ENCODE results near the gene LRG1.

Gene LRG1

DNA sequence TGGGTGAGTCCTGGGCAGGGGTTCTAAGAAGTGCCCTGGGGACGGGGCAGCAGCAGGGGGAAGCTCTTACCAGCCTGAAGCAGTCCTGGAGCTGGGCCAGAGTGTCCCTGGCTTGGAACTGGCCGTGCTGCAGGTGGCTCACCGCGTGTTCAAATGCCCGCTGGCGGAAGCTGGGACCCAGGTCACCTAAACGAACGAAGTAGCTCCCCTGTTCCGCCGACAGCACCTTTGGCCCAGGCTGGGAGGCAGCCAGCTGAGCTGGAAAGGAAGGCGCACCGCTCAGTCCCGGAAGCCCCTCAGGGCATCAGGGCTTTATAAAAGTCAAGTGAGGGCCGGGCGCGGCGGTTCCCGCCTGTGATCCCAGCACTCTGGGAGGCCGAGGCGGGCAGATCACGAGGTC, 31.1 kb downstream of the LRG1 start:
- no peak for DNase-seq (ENCODE audit: low read depth)

DNA sequence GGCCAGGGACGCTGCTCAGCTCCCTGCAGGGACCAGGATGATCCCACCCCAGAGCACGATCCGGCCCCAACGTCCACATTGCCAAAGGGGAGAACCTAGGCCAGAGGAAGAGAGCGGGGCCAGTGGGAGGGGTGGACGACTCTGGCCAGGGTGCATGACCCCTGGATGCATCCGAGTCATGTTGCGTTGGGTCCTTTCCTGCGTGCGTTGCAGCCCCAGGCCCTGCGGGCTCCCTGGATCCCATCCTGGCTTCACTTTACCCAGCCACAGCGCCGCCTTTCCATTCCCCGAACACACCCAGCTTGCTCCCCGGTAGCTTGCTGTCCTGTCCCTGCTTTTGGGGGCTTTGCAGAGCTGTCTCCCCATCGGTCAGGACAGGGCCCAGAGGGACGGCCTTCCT, 32.0 kb downstream of the LRG1 start:
- no peak for DNase-seq (ENCODE audit: low read depth)

DNA sequence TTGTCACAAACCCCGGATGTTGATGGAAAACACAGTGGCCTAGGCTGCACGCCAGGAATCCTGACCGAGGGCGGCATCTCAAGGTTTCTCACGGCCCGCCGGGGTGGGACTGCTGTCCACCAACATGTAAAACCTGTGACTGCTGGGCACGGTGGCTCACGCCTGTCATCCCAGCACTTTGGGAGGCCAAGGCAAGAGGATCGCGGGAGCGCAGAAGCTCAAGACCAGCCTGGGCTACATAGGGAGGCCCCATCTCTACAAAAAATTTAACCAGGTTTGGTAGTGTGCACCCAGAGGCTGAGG, 32.7 kb downstream of the LRG1 start:
- DNase-seq (ENCODE audit: low read depth) = no peak

GRCh38 chr19:4506449-4507149, 33.2 kb downstream of the LRG1 start:
- no peak for DNase-seq (ENCODE audit: low read depth)

GRCh38 chr19:4505570-4506448, 34.0 kb downstream of the LRG1 start:
- no peak for DNase-seq (ENCODE audit: low read depth)

DNA sequence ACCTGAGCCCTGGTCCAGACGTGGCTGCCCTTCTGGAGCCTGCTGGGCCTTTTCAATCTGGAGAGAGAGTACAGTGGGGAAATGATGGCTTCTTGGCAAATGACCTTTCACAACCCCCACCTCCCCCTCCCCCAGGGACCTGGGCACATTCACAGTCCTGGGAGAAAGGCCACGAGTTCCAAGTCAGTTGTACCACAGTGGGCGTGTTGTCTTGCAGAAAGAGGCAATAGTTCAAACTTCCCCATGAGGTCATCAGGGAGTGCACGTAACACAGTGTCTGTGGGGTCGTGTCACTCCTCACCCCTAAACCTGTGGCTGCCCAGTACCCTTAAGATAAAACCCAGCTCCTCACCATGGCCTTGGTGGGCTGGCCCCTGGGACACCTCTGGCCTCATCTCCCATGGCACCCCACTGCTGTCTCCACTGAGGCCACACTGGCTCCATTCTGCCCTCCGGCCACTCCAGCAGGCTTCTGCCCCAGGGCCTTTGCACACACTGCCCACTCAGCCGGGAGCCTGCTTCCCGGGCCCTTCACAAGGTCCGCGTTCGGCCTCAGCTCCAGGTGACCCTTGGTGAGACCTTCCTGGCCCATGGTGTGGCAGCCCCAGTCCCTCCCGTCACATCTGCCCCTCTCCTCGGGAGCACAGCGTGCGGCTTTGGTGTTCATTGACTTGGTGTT, 34.8 kb downstream of the LRG1 start:
- no peak for DNase-seq (ENCODE audit: low read depth)

DNA sequence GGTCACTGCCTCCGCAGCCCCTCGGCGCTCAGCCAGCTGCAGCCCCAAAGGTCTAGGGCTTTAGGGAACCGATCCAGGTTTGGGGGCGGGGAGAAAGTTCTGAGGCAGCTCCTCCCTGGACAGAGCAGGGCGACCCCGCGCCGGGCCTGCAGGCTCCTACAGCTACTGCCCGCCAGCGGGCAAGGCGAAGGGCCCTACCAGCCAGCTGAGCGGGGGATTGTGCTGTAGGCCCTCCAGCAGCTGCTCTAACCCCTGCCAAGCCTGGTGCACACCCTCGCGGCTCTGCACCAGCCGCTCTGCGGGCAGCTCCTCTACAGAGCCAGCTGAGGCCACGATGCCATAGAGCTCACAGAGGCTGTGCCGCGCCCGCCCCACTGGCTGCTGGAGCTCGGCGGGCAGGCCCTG, 35.5 kb downstream of the LRG1 start:
- no peak for DNase-seq (ENCODE audit: low read depth)

- no peak for DNase-seq (ENCODE audit: low read depth)
Measured at GRCh38 chr19:4503825-4504170, 36.0 kb downstream of the LRG1 start.

- DNase-seq (ENCODE audit: low read depth) = no peak
Measured at GRCh38 chr19:4503132-4503824, 36.6 kb downstream of the LRG1 start.

- DNase-seq (ENCODE audit: low read depth) = no peak
Measured at GRCh38 chr19:4502282-4503131, 37.3 kb downstream of the LRG1 start.

DNA sequence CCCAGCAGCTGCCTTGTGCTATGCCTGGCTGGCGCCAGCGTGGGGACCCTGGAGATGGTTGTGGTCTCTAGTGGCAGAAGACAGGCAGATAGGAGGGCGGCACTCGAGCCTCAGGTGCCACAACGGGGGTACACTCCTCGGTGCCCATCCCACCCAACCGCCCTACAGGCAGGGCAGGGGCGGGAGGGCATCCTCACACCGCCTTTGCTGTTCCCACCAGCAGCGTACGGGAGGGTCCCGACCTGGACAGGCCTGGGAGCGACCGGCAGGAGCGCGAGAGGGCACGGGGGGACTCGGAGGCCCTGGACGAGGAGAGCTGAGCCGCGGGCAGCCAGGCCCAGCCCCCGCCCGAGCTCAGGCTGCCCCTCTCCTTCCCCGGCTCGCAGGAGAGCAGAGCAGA, 38.1 kb downstream of the LRG1 start:
- DNase-seq (ENCODE audit: low read depth) = no peak

DNA sequence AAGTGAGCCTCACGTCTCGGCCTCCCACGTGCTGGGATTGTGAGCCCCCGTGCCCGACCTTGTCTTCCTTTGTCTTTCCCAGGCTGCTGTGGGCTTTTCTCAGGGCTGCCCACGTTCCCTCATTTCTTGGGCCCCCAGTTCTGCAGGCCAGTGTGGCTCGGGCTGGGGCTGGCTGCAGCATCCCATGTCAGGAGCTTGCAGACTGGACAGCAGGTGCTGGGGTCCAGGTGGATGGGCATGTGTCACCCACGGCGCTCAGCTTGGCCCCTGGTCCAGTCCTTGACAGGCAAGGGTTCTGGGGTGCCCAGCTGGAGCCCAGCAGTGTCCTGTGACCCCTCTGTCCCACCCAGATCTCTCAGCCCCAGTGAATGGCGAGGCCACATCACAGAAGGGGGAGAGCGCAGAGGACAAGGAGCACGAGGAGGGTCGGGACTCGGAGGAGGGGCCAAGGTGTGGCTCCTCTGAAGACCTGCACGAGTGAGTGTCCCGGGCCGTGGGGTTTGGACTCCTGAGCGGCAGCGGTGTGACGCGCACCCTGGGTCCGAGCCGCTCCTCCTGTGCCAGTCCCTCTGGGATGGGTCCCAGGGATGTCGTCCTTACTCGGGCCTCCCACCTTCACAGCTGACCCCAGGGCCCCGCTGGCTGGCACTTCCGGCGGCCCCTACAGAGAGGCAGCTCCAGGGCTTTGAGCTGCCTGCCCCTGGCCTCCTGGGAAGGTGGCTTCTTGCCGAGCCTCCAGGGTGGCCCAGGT, 38.8 kb downstream of the LRG1 start:
- no peak for DNase-seq (ENCODE audit: low read depth)

DNA sequence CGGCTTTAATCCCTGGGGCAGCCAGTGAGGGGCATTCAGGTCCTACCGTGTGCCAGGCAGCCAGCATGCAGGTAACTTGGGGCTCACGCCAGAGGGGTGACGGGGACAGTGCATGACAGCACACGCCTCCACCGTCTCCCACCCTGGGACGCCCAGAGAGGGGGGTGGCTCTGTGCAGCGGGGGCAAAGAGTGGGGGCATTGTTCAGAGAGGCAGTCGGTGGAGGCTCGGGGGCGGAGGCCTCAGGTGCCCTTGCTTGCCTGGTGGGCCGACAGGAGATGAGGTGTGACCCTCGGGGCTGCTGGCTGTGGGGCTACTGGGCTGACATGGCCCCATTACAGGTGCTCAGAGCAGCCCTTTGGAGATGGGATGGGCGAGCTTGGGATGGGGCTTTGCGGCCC, 40.0 kb downstream of the LRG1 start:
- no peak for DNase-seq (ENCODE audit: low read depth)

- no peak for DNase-seq (ENCODE audit: low read depth)
Measured at GRCh38 chr19:4499318-4499717, 40.5 kb downstream of the LRG1 start.

DNA sequence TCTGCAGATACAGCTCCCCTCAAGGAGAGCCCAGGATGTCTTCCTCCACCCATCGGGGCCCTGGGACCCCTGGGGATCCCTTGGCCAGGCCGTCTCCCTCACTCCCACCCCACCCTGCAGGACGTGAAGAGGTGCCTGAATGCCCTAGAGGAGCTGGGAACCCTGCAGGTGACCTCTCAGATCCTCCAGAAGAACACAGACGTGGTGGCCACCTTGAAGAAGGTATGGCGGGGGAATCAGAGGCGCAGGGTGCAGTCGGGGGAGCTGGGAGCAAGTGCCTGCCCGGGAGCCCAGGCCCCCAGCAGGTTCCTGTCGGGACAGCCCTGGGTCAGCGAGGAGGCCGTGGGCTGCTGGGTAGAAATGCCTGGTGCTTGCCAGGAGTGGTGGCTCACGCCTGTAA, 41.1 kb downstream of the LRG1 start:
- DNase-seq (ENCODE audit: low read depth) = no peak

- no peak for DNase-seq (ENCODE audit: low read depth)
Measured at GRCh38 chr19:4497770-4498389, 42.0 kb downstream of the LRG1 start.

DNA sequence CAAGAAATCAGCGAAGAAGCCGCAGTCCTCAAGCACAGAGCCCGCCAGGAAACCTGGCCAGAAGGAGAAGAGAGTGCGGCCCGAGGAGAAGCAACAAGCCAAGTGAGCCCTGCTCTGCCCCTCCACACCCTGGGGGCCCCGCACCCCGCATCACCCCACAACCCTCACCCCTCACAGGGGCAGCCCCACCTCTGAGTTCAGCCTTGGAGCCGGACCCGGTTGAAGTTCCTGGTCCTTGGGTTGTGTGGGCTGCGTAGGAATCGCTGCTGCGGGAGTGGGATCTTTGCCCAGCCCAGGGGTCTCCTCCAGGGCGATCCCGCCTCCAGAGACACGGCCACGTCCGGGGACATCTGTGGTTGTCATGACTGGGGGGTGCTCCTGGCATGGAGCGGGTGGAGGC, 43.5 kb downstream of the LRG1 start:
- no peak for DNase-seq (ENCODE audit: low read depth)

- no peak for DNase-seq (ENCODE audit: low read depth)
Measured at GRCh38 chr19:4495471-4495870, 44.4 kb downstream of the LRG1 start.

- no peak for DNase-seq (ENCODE audit: low read depth)
Measured at GRCh38 chr19:4494691-4495064, 45.2 kb downstream of the LRG1 start.

- no peak for DNase-seq (ENCODE audit: low read depth)
Measured at GRCh38 chr19:4493929-4494690, 45.7 kb downstream of the LRG1 start.
